ENCODE data around the gene CDK16. TPM values are rescaled to one million over a fixed set of nuclear protein-coding genes. Genes with fewer than 3 reads are reported as not detected.

Gene CDK16
- total and polyA plus RNA-seq, 2 of the 13 experiments (the other 11 are each of a cell fraction or from before 2014, with no cell fraction given) = 64.5 to 225 TPM

- CTCF ChIA-PET (ENCODE audit: low intra/inter-chr PET ratio, low total read pairs) = no interaction called here
- no TSS peak for BruUV-seq (replicated peaks)
- Histone ChIP-seq H3K9ac (ENCODE audit: insufficient read depth, low read depth, low read length) (0 out of 2 replicates have a peak overlapping the region, but pooled peaks have one; percentile 8), H4K20me1 (ENCODE audit: insufficient read depth, low read length) (peaks cover 8% of the 10 kb centered on the region), H3K4me2 (ENCODE audit: low read depth, low read length) (peak overlapping the region; percentile 47), H3K4me3 (replicated peaks in 1 of 3; ENCODE audit: insufficient read depth in 1 of 3, low read depth in 2 of 3, low read length in 3 of 3) (peak overlapping the region in 1 of 3 experiments; percentile 16; a peak in 1 of 6 replicates), H3K27ac (ENCODE audit: extremely low read length, insufficient read depth, low read length) (no peak overlapping the region), H3K36me3 (replicated peaks in 1 of 2; ENCODE audit: control insufficient read depth in 1 of 2, insufficient read depth in 2 of 2, low read length in 2 of 2) (peaks cover 5 to 22% of the 10 kb centered on the region in 2 experiments; a peak in 3 of 5 replicates), H3K4me1 (ENCODE audit: insufficient read depth, low read length) (peaks cover 77% of the 10 kb centered on the region), H3K79me2 (ENCODE audit: insufficient read depth, low read length) (peaks cover 44% of the 10 kb centered on the region), H2AFZ (ENCODE audit: low read length) (no peak overlapping the region), H3K9me3 (ENCODE audit: low read length) (no peaks in the 10 kb centered on the region), H3K27me3 (ENCODE audit: control insufficient read depth in 1 of 2, insufficient read depth in 2 of 2, low read length in 2 of 2) (no peaks in the 10 kb centered on the region; a peak in 1 of 5 replicates)
- WGBS (ENCODE audit: low lambda C conversion rate) = 71% methylated on average over 3 of the region's 3 CpGs
- no peak for TF ChIP-seq DNMT3B (CRISPR knock-in tag; conservative IDR thresholded peaks at IDR 0.05)
- TF ChIP-seq ZNF407 (CRISPR knock-in tag; IDR thresholded peaks at IDR 0.05; ENCODE audit: not compliant biosample characterization) = no peak
- no peak for TF ChIP-seq NAIF1 (CRISPR knock-in tag; IDR thresholded peaks at IDR 0.05; ENCODE audit: borderline replicate concordance)
- TF ChIP-seq HOXA3 (CRISPR knock-in tag; IDR thresholded peaks at IDR 0.05) = no peak
- TF ChIP-seq RNF2 (conservative IDR thresholded peaks at IDR 0.05; ENCODE audit: low read depth) = no peak
- no peak for TF ChIP-seq ZNF496 (CRISPR knock-in tag; IDR thresholded peaks at IDR 0.05; ENCODE audit: insufficient replicate concordance)
- TF ChIP-seq RFX3 (CRISPR knock-in tag; IDR thresholded peaks at IDR 0.05) = no peak
- TF ChIP-seq ZNF614 (CRISPR knock-in tag; IDR thresholded peaks at IDR 0.05; ENCODE audit: borderline replicate concordance) = no peak
- no peak for TF ChIP-seq POGZ (CRISPR knock-in tag; IDR thresholded peaks at IDR 0.05)
- in situ Hi-C loops (cut with HindIII; ENCODE audit: extremely low pct_ligation_motif_present, low pct_unique_long_range_greater_than_20kb) = no loop called here
- intact Hi-C loops (cut with micrococcal nuclease; ENCODE audit: unreplicated experiment) = no loop called here
- DNase-seq (ENCODE audit: low spot score) = no peak
- no peak for ATAC-seq
- no peak for FAIRE-seq
- POLR2A ChIA-PET = interaction anchor here (0.6 kb wide), 1 partner anchor 187 kb away, joined by 3 read pairs; no protein-coding TSS in a partner anchor
Observed at GRCh38 chrX:47196098-47196497, 22.4 kb upstream of the CDK16 start.

All from HepG2 (cell line).